T-cell (primary cell): ENCODE data around the gene NPTXR. TPM values are rescaled to one million over a fixed set of nuclear protein-coding genes. Genes with fewer than 3 reads are reported as not detected.

Source experiments
- ATAC-seq, 4 experiments: fragments of 200-7000 bp in 3 of 4; fragments of 150-1000 bp in 1 of 4; cut with Tn5 transposase; replicated peaks in 1 of 4; 1 replicate in 3 of 4; 2 replicates in 1 of 4; pipeline ENCODE4 v1.10.0; 2021; ENCODE audit warnings: moderate library complexity in 3 of 4, mild to moderate bottlenecking in 2 of 4, moderate number of reproducible peaks in 1 of 4
- CTCF ChIA-PET, 2 donors: fragments of 300-600 bp; sonication (Branson Sonifier 250); formaldehyde crosslinking; loops; one replicate each; lab custom pipeline; 2022; ENCODE audit warnings: antibody characterized with exemption in 2 of 2; lab: Charles Lee
- POLR2A ChIA-PET, 2 donors: fragments of 300-600 bp; sonication (Branson Sonifier 250); formaldehyde crosslinking; loops; one replicate each; lab custom pipeline; 2022; ENCODE audit warnings: antibody characterized with exemption in 2 of 2; lab: Charles Lee
- DNase-seq, 35 experiments: peaks; one replicate each; pipeline versions ENCODE4 v3.0.0 to v3.0.0-alpha.2; 2013 to 2023
- H3K27ac ChIP-seq: one replicate; pipeline ENCODE4 v1.5.1; 2013; ENCODE audit warnings: low read length
- H3K27me3 ChIP-seq, 2 experiments: replicated peaks in 1 of 2; 1 replicate in 1 of 2; 2 replicates in 1 of 2; pipeline versions ENCODE4 v1.6.1 to v1.7.0; 2013; ENCODE audit warnings: low read length in 1 of 2, mixed read lengths in 1 of 2; ENCODE audit not compliant: control insufficient read depth in 2 of 2, insufficient read depth in 2 of 2; ENCODE audit errors: extremely low read depth in 1 of 2
- H3K36me3 ChIP-seq, 2 donors: 1 replicate in 1 of 2; 2 replicates in 1 of 2; pipeline versions ENCODE4 v1.6.1 to v1.7.0; 2013; ENCODE audit warnings: low read length in 1 of 2; ENCODE audit not compliant: control insufficient read depth in 2 of 2, insufficient read depth in 1 of 2; ENCODE audit errors: extremely low read depth in 1 of 2
- H3K4me1 ChIP-seq, 2 experiments: 1 replicate in 1 of 2; 2 replicates in 1 of 2; pipeline versions ENCODE4 v1.6.1 to v1.7.0; 2013; ENCODE audit warnings: low read length in 2 of 2, mixed read lengths in 1 of 2; ENCODE audit not compliant: insufficient read depth in 2 of 2, control insufficient read depth in 1 of 2; ENCODE audit errors: extremely low read depth in 1 of 2
- H3K4me3 ChIP-seq, 2 donors: 1 replicate in 1 of 2; 2 replicates in 1 of 2; pipeline versions ENCODE4 v1.5.1 to v1.7.0; 2013; ENCODE audit warnings: mild to moderate bottlenecking in 2 of 2, low read length in 1 of 2, moderate library complexity in 1 of 2; ENCODE audit not compliant: control insufficient read depth in 1 of 2; ENCODE audit errors: extremely low read depth in 1 of 2
- H3K9me3 ChIP-seq: 2 replicates; pipeline ENCODE4 v1.7.0; 2013
- H3K27ac Mint-ChIP-seq, 2 donors: one replicate each; pipeline ENCODE4 v1.8.0; 2020 to 2021; ENCODE audit warnings: mild to moderate bottlenecking in 2 of 2, mixed read lengths in 2 of 2
- H3K27me3 Mint-ChIP-seq, 2 donors: one replicate each; pipeline ENCODE4 v1.8.0; 2021 to 2022; ENCODE audit warnings: mixed read lengths in 2 of 2
- H3K36me3 Mint-ChIP-seq: one replicate; pipeline ENCODE4 v1.8.0; 2021; ENCODE audit warnings: mixed read lengths
- H3K4me1 Mint-ChIP-seq, 3 donors: one replicate each; pipeline ENCODE4 v1.8.0; 2020 to 2022; ENCODE audit warnings: mixed read lengths in 3 of 3, mild to moderate bottlenecking in 1 of 3
- H3K4me3 Mint-ChIP-seq, 3 donors: one replicate each; pipeline ENCODE4 v1.8.0; 2020 to 2022; ENCODE audit warnings: mild to moderate bottlenecking in 3 of 3, mixed read lengths in 3 of 3, moderate library complexity in 3 of 3
- H3K9me3 Mint-ChIP-seq, 3 donors: one replicate each; pipeline ENCODE4 v1.8.0; 2020 to 2022; ENCODE audit warnings: mixed read lengths in 3 of 3
- WGBS: methylation state at CpG from one replicate; pipeline ENCODE4 v1.1.5; 2013; ENCODE audit warnings: missing lambda C conversion rate; ENCODE audit not compliant: insufficient coverage; 5-methylcytosine and 5-hydroxymethylcytosine counted together
- total RNA-seq, 35 experiments: library from RNA in 6 of 35; stranded (reverse) in 6 of 35; fragments of 120-200 nt in 1 of 35; gene quantifications; one replicate each; pipeline versions ENCODE4 v1.2.1 to v1.2.4 and lab custom pipeline; 2013 to 2026

Gene NPTXR
- total RNA-seq, 5 donors from 2014 or later (not counting 1 experiment from before 2014, with no cell fraction given) = 4.9 to 13.2 (median 9.1) TPM

GRCh38 chr22:38852522-38852921, 8.7 kb upstream of the NPTXR start:
- Histone ChIP-seq H3K36me3 (no peaks in the 10 kb centered on the region), H3K4me3 (no peak overlapping the region), H3K27ac (no peak overlapping the region), H3K4me1 (no peaks in the 10 kb centered on the region), H3K9me3 (no peaks in the 10 kb centered on the region), H3K27me3 (peaks cover 0 to 27% of the 10 kb centered on the region in 2 experiments)
- WGBS = no CpG with 5 or more reads among the region's 1 CpG
- Mint-ChIP-seq H3K9me3 (no peaks in the 10 kb centered on the region), H3K4me1 (no peaks in the 10 kb centered on the region), H3K4me3 (no peak overlapping the region), H3K27ac (no peak overlapping the region), H3K36me3 (no peaks in the 10 kb centered on the region), H3K27me3 (peaks cover 2 to 9% of the 10 kb centered on the region in 2 donors)
- ChIA-PET POLR2A (no interaction called here), CTCF (no interaction called here)
- ATAC-seq = no peak
- no peak for DNase-seq

DNA sequence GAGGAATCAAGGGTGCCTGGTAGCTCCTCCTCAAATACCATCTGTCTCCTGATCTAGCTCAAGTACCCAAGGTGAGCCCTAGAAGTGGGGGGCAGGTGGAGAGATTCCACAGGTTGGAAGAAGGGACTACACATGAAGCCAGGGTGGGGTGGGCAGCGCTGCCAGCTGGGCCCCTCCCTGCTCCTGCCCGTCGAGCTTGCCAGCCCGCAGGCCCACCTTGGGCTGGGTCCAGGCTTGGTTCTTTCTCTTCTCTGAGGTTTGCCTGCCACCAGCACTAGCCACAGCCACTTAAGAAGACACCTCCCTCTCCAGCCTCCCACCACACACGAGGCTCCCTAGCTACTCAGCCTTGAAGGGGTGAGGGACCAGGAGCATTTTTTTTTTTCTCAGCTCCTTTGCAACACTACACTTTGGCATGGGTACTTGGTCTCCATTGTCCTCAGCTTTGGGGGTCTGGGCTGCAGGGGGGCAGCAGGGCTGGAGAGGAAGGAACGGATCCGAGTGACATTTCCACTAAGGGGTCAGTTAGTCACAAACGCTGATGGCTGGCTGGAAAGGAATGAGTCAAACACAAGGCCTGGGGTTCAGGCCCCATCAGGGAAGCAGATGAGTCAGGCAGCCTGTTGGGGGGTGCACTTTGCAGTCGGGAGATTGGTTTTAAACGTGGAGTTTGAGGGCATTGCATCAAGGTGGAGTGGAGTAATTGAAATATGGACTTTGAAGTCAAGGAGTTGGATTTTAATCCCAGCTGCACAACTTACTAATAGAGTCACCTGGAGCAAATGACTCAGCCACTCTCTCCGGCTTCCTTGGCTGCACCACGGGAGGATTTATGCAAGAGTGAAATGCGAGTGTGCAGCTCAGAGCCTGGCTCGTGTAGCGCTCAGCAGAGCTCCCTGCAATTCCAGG, 7.4 kb upstream of the NPTXR start:
- Mint-ChIP-seq H3K27ac (no peak overlapping the region), H3K27me3 (peaks cover 4 to 9% of the 10 kb centered on the region in 2 donors), H3K9me3 (no peaks in the 10 kb centered on the region), H3K36me3 (no peaks in the 10 kb centered on the region), H3K4me1 (no peaks in the 10 kb centered on the region), H3K4me3 (no peak overlapping the region)
- Histone ChIP-seq H3K9me3 (no peaks in the 10 kb centered on the region), H3K4me1 (no peaks in the 10 kb centered on the region), H3K27ac (no peak overlapping the region), H3K4me3 (no peak overlapping the region), H3K27me3 (peaks cover 2 to 27% of the 10 kb centered on the region in 2 experiments), H3K36me3 (no peaks in the 10 kb centered on the region)
- 66% methylated on average over 9 of the region's 15 CpGs for WGBS
- CTCF ChIA-PET = no interaction called here
- POLR2A ChIA-PET = no interaction called here
- ATAC-seq = no peak
- DNase-seq = no peak

- H3K9me3 Mint-ChIP-seq = no peaks in the 10 kb centered on the region
- H3K36me3 ChIP-seq = no peaks in the 10 kb centered on the region
- ChIA-PET CTCF (no interaction called here), POLR2A (no interaction called here)
- ATAC-seq = no peak
- peaks cover 2 to 30% of the 10 kb centered on the region in 2 experiments for H3K27me3 ChIP-seq
- no peaks in the 10 kb centered on the region for H3K4me1 Mint-ChIP-seq
- H3K36me3 Mint-ChIP-seq = no peaks in the 10 kb centered on the region
- peaks cover 4 to 6% of the 10 kb centered on the region in 2 donors for H3K27me3 Mint-ChIP-seq
- no peak overlapping the region for H3K27ac Mint-ChIP-seq
- H3K27ac ChIP-seq = no peak overlapping the region
- DNase-seq = no peak
- no peak overlapping the region for H3K4me3 Mint-ChIP-seq
- no peaks in the 10 kb centered on the region for H3K9me3 ChIP-seq
- WGBS = 42% methylated on average over 2 of the region's 2 CpGs
- no peak overlapping the region for H3K4me3 ChIP-seq
- no peaks in the 10 kb centered on the region for H3K4me1 ChIP-seq
Observed at GRCh38 chr22:38850399-38850798, 6.6 kb upstream of the NPTXR start.

DNA sequence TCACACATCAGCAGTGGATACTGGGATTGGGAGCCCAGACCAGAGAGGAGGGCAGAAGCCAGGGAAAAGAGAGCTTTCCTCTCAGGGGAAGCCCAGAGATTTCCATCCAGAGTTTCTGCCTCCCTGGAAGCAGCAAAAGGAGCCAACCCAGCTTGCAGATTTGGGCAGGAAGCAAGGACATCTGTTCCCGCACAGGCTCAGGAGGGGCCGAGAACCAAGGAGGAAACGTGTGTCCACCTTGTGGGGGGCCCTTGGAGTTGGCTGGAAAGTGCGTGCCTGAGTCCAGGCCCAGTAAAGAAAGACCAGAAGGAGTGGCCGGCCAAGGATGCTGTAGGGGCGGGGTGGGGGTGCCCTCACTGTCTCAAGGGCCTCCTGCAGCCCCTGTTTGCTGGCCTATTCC, 6.0 kb upstream of the NPTXR start:
- DNase-seq (no peak), ATAC-seq (no peak)
- WGBS = 79% methylated on average over 4 of the region's 6 CpGs
- ChIA-PET POLR2A (no interaction called here), CTCF (no interaction called here)
- H3K27ac Mint-ChIP-seq = no peak overlapping the region
- Histone ChIP-seq H3K27me3 (peaks cover 2 to 34% of the 10 kb centered on the region in 2 experiments), H3K27ac (no peak overlapping the region), H3K36me3 (no peaks in the 10 kb centered on the region), H3K4me3 (no peak overlapping the region), H3K4me1 (no peaks in the 10 kb centered on the region), H3K9me3 (no peaks in the 10 kb centered on the region)
- no peaks in the 10 kb centered on the region for H3K4me1 Mint-ChIP-seq
- peaks cover 3 to 4% of the 10 kb centered on the region in 2 donors for H3K27me3 Mint-ChIP-seq
- no peaks in the 10 kb centered on the region for H3K36me3 Mint-ChIP-seq
- no peak overlapping the region for H3K4me3 Mint-ChIP-seq
- H3K9me3 Mint-ChIP-seq = no peaks in the 10 kb centered on the region

DNA sequence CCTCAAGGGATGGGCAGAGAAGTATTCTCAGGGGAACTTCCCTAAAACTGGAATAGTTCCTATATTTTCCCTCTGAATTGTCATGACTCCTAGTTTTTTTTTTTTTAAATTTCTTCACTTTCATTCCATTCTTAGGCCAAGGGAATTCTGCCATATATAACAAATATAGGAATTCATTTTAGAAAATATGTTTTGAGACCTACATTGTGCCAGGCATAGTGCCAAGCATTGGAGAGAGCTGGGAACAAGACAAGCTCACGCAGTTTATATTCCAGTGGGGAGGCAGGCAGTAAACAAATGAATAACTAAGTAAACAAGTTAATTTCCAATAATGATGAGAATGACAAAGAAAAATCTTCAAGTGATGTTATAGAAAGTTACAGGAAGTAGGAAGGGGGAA, 2.6 kb upstream of the NPTXR start:
- WGBS = no CpG with 5 or more reads among the region's 1 CpG
- ChIA-PET CTCF (no interaction called here), POLR2A (no interaction called here)
- Mint-ChIP-seq H3K4me3 (no peak overlapping the region), H3K4me1 (peaks cover 15 to 16% (median 15%) of the 10 kb centered on the region in 3 donors), H3K36me3 (no peaks in the 10 kb centered on the region), H3K27me3 (peaks cover 0 to 12% of the 10 kb centered on the region in 2 donors), H3K9me3 (no peaks in the 10 kb centered on the region), H3K27ac (peak overlapping the region in 1 of 2 donors; percentile 28)
- H3K4me1 ChIP-seq = peaks cover 0 to 20% of the 10 kb centered on the region in 2 experiments
- H3K27ac ChIP-seq = no peak overlapping the region
- peaks cover 6 to 53% of the 10 kb centered on the region in 2 experiments for H3K27me3 ChIP-seq
- ATAC-seq = no peak
- no peak overlapping the region for H3K4me3 ChIP-seq
- no peaks in the 10 kb centered on the region for H3K9me3 ChIP-seq
- H3K36me3 ChIP-seq = no peaks in the 10 kb centered on the region
- no peak for DNase-seq

GRCh38 chr22:38845004-38845740, 1.3 kb upstream of the NPTXR start:
- Histone ChIP-seq H3K27me3 (peaks cover 6 to 53% of the 10 kb centered on the region in 2 experiments), H3K4me3 (no peak overlapping the region), H3K36me3 (no peaks in the 10 kb centered on the region), H3K4me1 (peaks cover 0 to 24% of the 10 kb centered on the region in 2 experiments), H3K27ac (no peak overlapping the region), H3K9me3 (no peaks in the 10 kb centered on the region)
- Mint-ChIP-seq H3K36me3 (peaks cover 1% of the 10 kb centered on the region), H3K27ac (peak overlapping the region in 1 of 2 donors; percentile 46), H3K9me3 (no peaks in the 10 kb centered on the region), H3K4me1 (peaks cover 22 to 25% (median 23%) of the 10 kb centered on the region in 3 donors), H3K4me3 (peak overlapping the region; percentile 39 to 67 (median 51)), H3K27me3 (peaks cover 5 to 19% of the 10 kb centered on the region in 2 donors)
- CTCF ChIA-PET = interaction anchor here in 1 of 2 donors (0.5 kb wide), 1 partner anchor 10 kb away, joined by 5 read pairs; no protein-coding TSS in a partner anchor
- WGBS = 88% methylated on average over 9 of the region's 17 CpGs
- ATAC-seq (no peak), DNase-seq (no peak)
- POLR2A ChIA-PET = no interaction called here
